Trophoblast cell (in vitro differentiated cells and primary cell): Measurements from ENCODE around the gene ESRRG.

Experiments
- DNase-seq, 2 donors: peaks; one replicate each; pipeline ENCODE4 v3.0.0-alpha.2; 2016
- H2AFZ ChIP-seq: 2 replicates; pipeline ENCODE4 v1.6.1; 2013; ENCODE audit warnings: low read length, moderate library complexity, mild to moderate bottlenecking; ENCODE audit not compliant: insufficient read depth, poor library complexity
- H2AK5ac ChIP-seq: 2 replicates; pipeline ENCODE4 v1.6.1; 2013; ENCODE audit warnings: mild to moderate bottlenecking, low read length
- H2BK120ac ChIP-seq: 2 replicates; pipeline ENCODE4 v1.6.1; 2013; ENCODE audit warnings: low read length, mild to moderate bottlenecking, moderate library complexity; ENCODE audit not compliant: insufficient read depth, poor library complexity
- H2BK12ac ChIP-seq: 2 replicates; pipeline ENCODE4 v1.6.1; 2013; ENCODE audit warnings: mild to moderate bottlenecking, low read length, moderate library complexity
- H2BK5ac ChIP-seq: 2 replicates; pipeline ENCODE4 v1.6.1; 2013; ENCODE audit warnings: low read length, low read depth, moderate library complexity, mild to moderate bottlenecking; ENCODE audit not compliant: poor library complexity
- H3K14ac ChIP-seq: 2 replicates; pipeline ENCODE4 v1.6.1; 2013; ENCODE audit warnings: mild to moderate bottlenecking, low read length
- H3K18ac ChIP-seq: 2 replicates; pipeline ENCODE4 v1.6.1; 2013; ENCODE audit warnings: mild to moderate bottlenecking, low read length
- H3K23ac ChIP-seq: 2 replicates; pipeline ENCODE4 v1.6.1; 2013; ENCODE audit warnings: low read length
- H3K27ac ChIP-seq: 2 replicates; pipeline ENCODE4 v1.5.1; 2013; ENCODE audit warnings: low read depth, mild to moderate bottlenecking, inconsistent platforms, low read length, moderate library complexity
- H3K27me3 ChIP-seq: 2 replicates; pipeline ENCODE4 v1.6.1; 2013; ENCODE audit warnings: inconsistent platforms, mild to moderate bottlenecking, low read length, moderate library complexity; ENCODE audit not compliant: insufficient read depth
- H3K36me3 ChIP-seq, 2 experiments: 1 replicate in 1 of 2; 2 replicates in 1 of 2; pipeline ENCODE4 v1.6.1; 2013; ENCODE audit warnings: low read length in 2 of 2, mild to moderate bottlenecking in 2 of 2, moderate library complexity in 1 of 2; ENCODE audit not compliant: insufficient read depth in 2 of 2, control insufficient read depth in 1 of 2
- H3K4ac ChIP-seq: 2 replicates; pipeline ENCODE4 v1.6.1; 2013; ENCODE audit warnings: low read depth, mild to moderate bottlenecking, low read length, moderate library complexity
- H3K4me1 ChIP-seq, 2 experiments: 1 replicate in 1 of 2; 2 replicates in 1 of 2; pipeline ENCODE4 v1.6.1; 2013; ENCODE audit warnings: low read length in 2 of 2, mild to moderate bottlenecking in 2 of 2, moderate library complexity in 1 of 2; ENCODE audit not compliant: insufficient read depth in 2 of 2, control insufficient read depth in 1 of 2
- H3K4me2 ChIP-seq: 2 replicates; pipeline ENCODE4 v1.6.1; 2013; ENCODE audit warnings: inconsistent platforms, mild to moderate bottlenecking, low read length, moderate library complexity
- H3K4me3 ChIP-seq: 2 replicates; pipeline ENCODE4 v1.5.1; 2013; ENCODE audit warnings: mild to moderate bottlenecking, low read depth, low read length, inconsistent platforms
- H3K79me1 ChIP-seq: one replicate; pipeline ENCODE4 v1.6.1; 2013; ENCODE audit warnings: low read length
- H3K79me2 ChIP-seq: 2 replicates; pipeline ENCODE4 v1.6.1; 2013; ENCODE audit warnings: low read length, mild to moderate bottlenecking; ENCODE audit not compliant: control insufficient read depth, insufficient read depth, poor library complexity
- H3K9ac ChIP-seq: 2 replicates; pipeline ENCODE4 v1.6.1; 2013; ENCODE audit warnings: mild to moderate bottlenecking, low read length
- H3K9me3 ChIP-seq: 2 replicates; pipeline ENCODE4 v1.6.1; 2013; ENCODE audit warnings: low read depth, mild to moderate bottlenecking, control low read depth, inconsistent platforms, low read length; ENCODE audit not compliant: insufficient read depth
- H4K12ac ChIP-seq: 2 replicates; pipeline ENCODE4 v1.6.1; 2013; ENCODE audit warnings: low read depth, mild to moderate bottlenecking, low read length, moderate library complexity
- H4K8ac ChIP-seq: 2 replicates; pipeline ENCODE4 v1.6.1; 2013; ENCODE audit warnings: low read depth, mild to moderate bottlenecking, low read length, moderate library complexity
- H4K91ac ChIP-seq: one replicate; pipeline ENCODE4 v1.6.1; 2013; ENCODE audit warnings: low read depth, mild to moderate bottlenecking, low read length, moderate library complexity
- WGBS: extraction: QIAGEN DNeasy Blood & Tissue Kit; methylation state at CpG from one replicate; pipeline ENCODE4 v1.1.7; 2013; ENCODE audit warnings: missing lambda C conversion rate; ENCODE audit not compliant: insufficient read length, insufficient coverage; ENCODE audit errors: extremely low coverage; 5-methylcytosine and 5-hydroxymethylcytosine counted together

Gene ESRRG

DNA sequence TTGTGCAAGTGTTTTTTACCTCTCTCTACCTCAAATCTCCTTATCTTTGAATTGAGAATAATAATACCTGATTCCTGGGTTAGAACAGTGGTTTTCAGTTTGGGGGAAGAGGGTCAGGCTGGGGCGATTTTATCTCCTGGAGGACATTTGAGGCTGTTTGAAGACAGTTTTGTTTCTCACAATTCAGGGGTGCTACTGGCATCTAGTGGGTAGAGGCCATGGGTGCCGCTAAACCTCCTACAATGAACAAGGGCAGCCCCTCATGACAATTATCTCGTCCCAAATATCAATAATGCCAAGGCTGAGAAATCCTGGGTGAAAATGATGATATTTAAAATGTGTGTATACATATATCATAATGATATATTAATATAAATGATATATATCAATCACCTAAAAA is 160.8 kb downstream of the ESRRG start:
- no peaks in the 10 kb centered on the region for H3K4me1 ChIP-seq
- no peaks in the 10 kb centered on the region for H3K9me3 ChIP-seq
- no peak overlapping the region for H3K14ac ChIP-seq
- H2AFZ ChIP-seq: no peak overlapping the region
- H3K27me3 ChIP-seq: no peaks in the 10 kb centered on the region
- H2AK5ac ChIP-seq: no peak overlapping the region
- H2BK120ac ChIP-seq: no peak overlapping the region
- no peak overlapping the region for H4K12ac ChIP-seq
- no peak overlapping the region for H4K91ac ChIP-seq
- no peak overlapping the region for H3K23ac ChIP-seq
- DNase-seq: no peak
- no peaks in the 10 kb centered on the region for H3K79me2 ChIP-seq
- H3K27ac ChIP-seq: no peak overlapping the region
- no peak overlapping the region for H2BK5ac ChIP-seq
- no peaks in the 10 kb centered on the region for H3K36me3 ChIP-seq
- no CpG with 5 or more reads among the region's 3 CpGs for WGBS
- no peak overlapping the region for H3K9ac ChIP-seq
- H4K8ac ChIP-seq: no peak overlapping the region
- H3K4ac ChIP-seq: no peak overlapping the region
- no peak overlapping the region for H3K4me3 ChIP-seq
- no peak overlapping the region for H3K4me2 ChIP-seq
- H3K79me1 ChIP-seq: no peaks in the 10 kb centered on the region
- no peak overlapping the region for H3K18ac ChIP-seq
- no peak overlapping the region for H2BK12ac ChIP-seq

GRCh38 chr1:216560527-216560926 is 162.7 kb downstream of the ESRRG start:
- no peak overlapping the region for H3K4me2 ChIP-seq
- H3K4me1 ChIP-seq: no peaks in the 10 kb centered on the region
- H2AK5ac ChIP-seq: no peak overlapping the region
- H3K4me3 ChIP-seq: no peak overlapping the region
- H2BK120ac ChIP-seq: no peak overlapping the region
- H3K14ac ChIP-seq: no peak overlapping the region
- H3K9me3 ChIP-seq: no peaks in the 10 kb centered on the region
- H3K4ac ChIP-seq: no peak overlapping the region
- H3K18ac ChIP-seq: no peak overlapping the region
- no peak overlapping the region for H3K9ac ChIP-seq
- no peak overlapping the region for H2BK12ac ChIP-seq
- H3K27me3 ChIP-seq: no peaks in the 10 kb centered on the region
- WGBS: no CpG with 5 or more reads among the region's 11 CpGs
- H3K23ac ChIP-seq: no peak overlapping the region
- H3K36me3 ChIP-seq: no peaks in the 10 kb centered on the region
- no peak overlapping the region for H4K91ac ChIP-seq
- no peak overlapping the region for H3K27ac ChIP-seq
- no peak overlapping the region for H4K12ac ChIP-seq
- H2AFZ ChIP-seq: no peak overlapping the region
- DNase-seq: no peak
- no peak overlapping the region for H4K8ac ChIP-seq
- no peaks in the 10 kb centered on the region for H3K79me2 ChIP-seq
- no peak overlapping the region for H2BK5ac ChIP-seq
- H3K79me1 ChIP-seq: no peaks in the 10 kb centered on the region

DNA sequence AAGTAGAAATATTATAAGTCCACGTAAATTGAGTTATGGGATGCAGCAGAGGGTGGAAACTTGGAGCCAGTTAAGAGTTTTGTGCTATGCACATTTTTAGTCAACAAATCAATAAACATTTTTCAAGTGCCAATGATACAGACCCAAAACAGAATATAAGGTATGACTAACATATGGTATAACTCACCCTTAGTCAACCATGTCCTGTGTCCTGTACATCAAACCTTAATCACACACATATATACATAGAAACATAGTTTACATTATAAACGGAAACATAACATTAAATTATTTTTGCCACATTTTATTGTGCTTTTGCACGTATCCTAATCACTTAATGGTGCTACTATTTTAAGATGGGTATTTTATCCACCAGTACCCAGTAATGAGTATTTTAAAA is 163.9 kb downstream of the ESRRG start:
- Histone ChIP-seq H3K79me2 (no peaks in the 10 kb centered on the region), H4K12ac (no peak overlapping the region), H4K91ac (no peak overlapping the region), H3K4ac (no peak overlapping the region), H3K79me1 (no peaks in the 10 kb centered on the region), H3K36me3 (no peaks in the 10 kb centered on the region), H3K18ac (no peak overlapping the region), H3K27ac (no peak overlapping the region), H2AFZ (no peak overlapping the region), H4K8ac (no peak overlapping the region), H2BK120ac (no peak overlapping the region), H3K14ac (no peak overlapping the region), H2BK5ac (no peak overlapping the region), H2BK12ac (no peak overlapping the region), H3K23ac (no peak overlapping the region), H3K9ac (no peak overlapping the region), H3K27me3 (no peaks in the 10 kb centered on the region), H3K4me1 (no peaks in the 10 kb centered on the region), H2AK5ac (no peak overlapping the region), H3K9me3 (no peaks in the 10 kb centered on the region), H3K4me3 (no peak overlapping the region), H3K4me2 (no peak overlapping the region)
- no peak for DNase-seq
- WGBS: no CpG with 5 or more reads among the region's 3 CpGs

DNA sequence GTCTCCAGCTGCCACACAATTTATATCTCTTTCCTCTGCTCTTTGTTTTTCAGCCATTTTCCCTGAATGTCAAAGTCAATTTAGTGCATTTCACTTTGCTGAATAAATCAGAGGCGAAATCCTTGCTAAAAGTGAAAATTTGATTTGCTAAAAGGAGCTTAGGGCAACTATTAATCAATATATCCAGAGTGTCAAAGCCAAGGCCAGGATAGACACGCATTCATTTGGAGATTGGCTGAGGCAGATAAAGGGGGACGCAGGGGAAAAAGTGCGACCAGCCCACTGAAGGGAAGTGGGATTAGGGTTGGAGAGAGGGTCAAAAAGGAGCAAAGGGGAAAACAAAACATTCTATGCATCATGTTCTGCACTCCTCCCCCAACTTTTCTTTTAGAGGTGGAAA is 167.6 kb downstream of the ESRRG start:
- no peak overlapping the region for H3K14ac ChIP-seq
- no CpG with 5 or more reads among the region's 4 CpGs for WGBS
- H2BK12ac ChIP-seq: no peak overlapping the region

More for the DNA sequence above, 167.6 kb downstream of the ESRRG start:
- no peak overlapping the region for H2AK5ac ChIP-seq
- no peak overlapping the region for H3K18ac ChIP-seq
- H4K91ac ChIP-seq: no peak overlapping the region
- H2BK120ac ChIP-seq: no peak overlapping the region
- H3K4ac ChIP-seq: no peak overlapping the region
- H3K4me3 ChIP-seq: no peak overlapping the region
- no peaks in the 10 kb centered on the region for H3K36me3 ChIP-seq
- H4K12ac ChIP-seq: no peak overlapping the region
- H3K9me3 ChIP-seq: no peaks in the 10 kb centered on the region
- H2AFZ ChIP-seq: no peak overlapping the region
- H3K9ac ChIP-seq: no peak overlapping the region
- H3K4me2 ChIP-seq: no peak overlapping the region
- no peaks in the 10 kb centered on the region for H3K4me1 ChIP-seq
- no peak overlapping the region for H2BK5ac ChIP-seq
- DNase-seq: no peak
- H3K79me2 ChIP-seq: no peaks in the 10 kb centered on the region
- no peaks in the 10 kb centered on the region for H3K27me3 ChIP-seq
- no peak overlapping the region for H3K27ac ChIP-seq
- H3K23ac ChIP-seq: no peak overlapping the region
- H4K8ac ChIP-seq: no peak overlapping the region
- no peaks in the 10 kb centered on the region for H3K79me1 ChIP-seq
